Ascending aorta (tissue), 2 donors: Measurements from ENCODE around the gene PXDC1. TPM values are rescaled to one million over a fixed set of nuclear protein-coding genes. Genes with fewer than 3 reads are reported as not detected.
A peak's percentile ranks its signal among the peaks of the same experiment; 100 is the strongest.
"Not testable (repeated sequence)": the region's sequence is repeated elsewhere in the genome, so short reads cannot be mapped to it uniquely, and the experiment has no call there.

Experiments
- DNase-seq, 2 donors: peaks; one replicate each; pipeline ENCODE4 v3.0.0-alpha.2; 2019; ENCODE audit warnings: low spot score in 2 of 2
- H3K27ac ChIP-seq, 2 donors: fragments of 200-600 bp; sonication (generic); one replicate each; pipeline ENCODE4 v1.5.1; 2016 to 2017; ENCODE audit warnings: mild to moderate bottlenecking in 1 of 2
- H3K27me3 ChIP-seq: fragments of 200-600 bp; sonication (generic); one replicate; pipeline ENCODE4 v1.5.1; 2017
- H3K36me3 ChIP-seq, 2 donors: fragments of 200-600 bp; sonication (generic); one replicate each; pipeline ENCODE4 v1.5.1; 2016
- H3K4me1 ChIP-seq, 2 donors: fragments of 200-600 bp; sonication (generic); one replicate each; pipeline ENCODE4 v1.5.1; 2016 to 2017; ENCODE audit warnings: mild to moderate bottlenecking in 1 of 2
- H3K4me3 ChIP-seq, 2 donors: fragments of 200-600 bp; sonication (generic); one replicate each; pipeline ENCODE4 v1.5.1; 2016 to 2017; ENCODE audit warnings: mild to moderate bottlenecking in 1 of 2
- H3K9me3 ChIP-seq, 2 donors: fragments of 200-600 bp; sonication (generic); one replicate each; pipeline ENCODE4 v1.5.1; 2016
- CTCF ChIP-seq, 3 experiments: fragments of 200-600 bp in 2 of 3; fragments of 450-650 bp in 1 of 3; sonication (generic) in 2 of 3; IDR thresholded peaks; one replicate each; pipeline ENCODE4 v1.5.1; 2016 to 2019; ENCODE audit warnings: antibody characterized with exemption in 3 of 3, mild to moderate bottlenecking in 1 of 3, moderate library complexity in 1 of 3
- intact Hi-C: fragments of 100-400 bp; cut with DNase I; formaldehyde crosslinking; loops from one replicate; pipeline ENCODE4 v1.15.1; 2023
- total RNA-seq: library from RNA; depleted of rRNA; stranded (reverse); fragments of >200 nt; gene quantifications from one replicate; pipeline ENCODE4 v1.1.0, GENCODE V29; 2016

PXDC1 gene
- total RNA-seq, 1 donor from 2014 or later, result 310 TPM

- H3K4me1 ChIP-seq, result peaks cover 5 to 41% of the 10 kb centered on the region in 2 donors
- no peaks in the 10 kb centered on the region for H3K36me3 ChIP-seq
- H3K27me3 ChIP-seq, result no peaks in the 10 kb centered on the region
- H3K4me3 ChIP-seq, result no peak overlapping the region
- no peak overlapping the region for H3K27ac ChIP-seq
- peak in 1 of 2 donors; percentile 37 for DNase-seq
- intact Hi-C loops, result no loop called here
- no peak for TF ChIP-seq CTCF (IDR thresholded peaks at IDR 0.05)
- H3K9me3 ChIP-seq, result no peaks in the 10 kb centered on the region
Measured at GRCh38 chr6:3762359-3762758, 10.8 kb upstream of the PXDC1 start.

GRCh38 chr6:3761989-3762270 is 10.4 kb upstream of the PXDC1 start:
- Histone ChIP-seq H3K9me3 (no peaks in the 10 kb centered on the region), H3K27ac (no peak overlapping the region), H3K4me3 (no peak overlapping the region), H3K27me3 (no peaks in the 10 kb centered on the region), H3K4me1 (peaks cover 5 to 41% of the 10 kb centered on the region in 2 donors), H3K36me3 (no peaks in the 10 kb centered on the region)
- peak in 1 of 2 donors; percentile 35 for DNase-seq
- TF ChIP-seq CTCF (IDR thresholded peaks at IDR 0.05), result no peak
- intact Hi-C loops, result no loop called here

- intact Hi-C loops, result no loop called here
- H3K9me3 ChIP-seq, result no peaks in the 10 kb centered on the region
- H3K27me3 ChIP-seq, result no peaks in the 10 kb centered on the region
- no peak overlapping the region for H3K4me3 ChIP-seq
- H3K36me3 ChIP-seq, result no peaks in the 10 kb centered on the region
- peaks cover 0 to 24% of the 10 kb centered on the region in 2 donors for H3K4me1 ChIP-seq
- peak overlapping the region; percentile 84 to 87 for H3K27ac ChIP-seq
- no peak for TF ChIP-seq CTCF (IDR thresholded peaks at IDR 0.05)
- peak in 1 of 2 donors; percentile 71 for DNase-seq
Measured at GRCh38 chr6:3759646-3760232, 8.2 kb upstream of the PXDC1 start.

- H3K9me3 ChIP-seq, result peaks cover 0 to 3% of the 10 kb centered on the region in 2 donors
- H3K4me3 ChIP-seq, result no peak overlapping the region
- no peaks in the 10 kb centered on the region for H3K27me3 ChIP-seq
- no peaks in the 10 kb centered on the region for H3K36me3 ChIP-seq
- peaks cover 0 to 22% of the 10 kb centered on the region in 2 donors for H3K4me1 ChIP-seq
- DNase-seq, result peak in 1 of 2 donors; percentile 56
- H3K27ac ChIP-seq, result peak overlapping the region; percentile 84 to 87
- intact Hi-C loops, result no loop called here
- no peak for TF ChIP-seq CTCF (IDR thresholded peaks at IDR 0.05)
Measured at GRCh38 chr6:3758842-3759144, 7.3 kb upstream of the PXDC1 start.

GRCh38 chr6:3757998-3758841 is 6.7 kb upstream of the PXDC1 start:
- intact Hi-C loops, H3K9me3 ChIP-seq, H3K27me3 ChIP-seq, H3K36me3 ChIP-seq, H3K4me3 ChIP-seq: not testable (repeated sequence)
- Histone ChIP-seq H3K27ac (peak overlapping the region; percentile 84 to 87), H3K4me1 (peaks cover 0 to 22% of the 10 kb centered on the region in 2 donors)
- peak in 1 of 2 donors; percentile 53 for DNase-seq

GRCh38 chr6:3757241-3757641 is 5.7 kb upstream of the PXDC1 start:
- TF ChIP-seq CTCF (IDR thresholded peaks at IDR 0.05), result no peak
- Histone ChIP-seq H3K27me3 (no peaks in the 10 kb centered on the region), H3K4me3 (no peak overlapping the region), H3K36me3 (no peaks in the 10 kb centered on the region), H3K9me3 (peaks cover 0 to 10% of the 10 kb centered on the region in 2 donors), H3K27ac (peak overlapping the region; percentile 84 to 87), H3K4me1 (peaks cover 0 to 16% of the 10 kb centered on the region in 2 donors)
- intact Hi-C loops, result no loop called here
- DNase-seq, result peak in 1 of 2 donors; percentile 60
